ENCODE data around the gene CD244.

The CD244 gene

GRCh38 chr1:160850993-160851392 lies 11.7 kb downstream of the CD244 start:
- H3K79me1 ChIP-seq (replicated peaks; ENCODE audit: low read length, poor library complexity, severe bottlenecking): no peaks in the 10 kb centered on the region
- no peak for DNase-seq
- H3K27ac ChIP-seq (ENCODE audit: low read length, poor library complexity, severe bottlenecking): no peak overlapping the region
- H3K4me2 ChIP-seq (ENCODE audit: low read length, poor library complexity, severe bottlenecking): no peak overlapping the region
- H4K91ac ChIP-seq (ENCODE audit: low read length): no peak overlapping the region
- no peak overlapping the region for H2BK12ac ChIP-seq (ENCODE audit: low read length in 2 of 2)
- 62% methylated on average over 4 of the region's 8 CpGs for WGBS
- H3K9me3 ChIP-seq (ENCODE audit: control insufficient read depth, low read length): peaks cover 5% of the 10 kb centered on the region
- no peak overlapping the region for H3K9ac ChIP-seq (ENCODE audit: low read length)
- no peaks in the 10 kb centered on the region for H3K4me1 ChIP-seq (ENCODE audit: control insufficient read depth, insufficient read depth, low read depth, low read length)
- H3K4ac ChIP-seq (ENCODE audit: low read depth in 1 of 2, low read length in 2 of 2): no peak overlapping the region
- H3K27me3 ChIP-seq (ENCODE audit: control insufficient read depth in 1 of 2, insufficient read depth in 1 of 2, low read length in 2 of 2): no peaks in the 10 kb centered on the region
- no peak overlapping the region for H2AFZ ChIP-seq (ENCODE audit: low read depth, low read length)
- no peak overlapping the region for H2BK15ac ChIP-seq (ENCODE audit: low read depth, poor library complexity, severe bottlenecking)
- H2AK5ac ChIP-seq (ENCODE audit: low read length, severe bottlenecking): no peak overlapping the region
- H2BK120ac ChIP-seq (ENCODE audit: low read depth, low read length): no peak overlapping the region
- no peak overlapping the region for H3K18ac ChIP-seq (ENCODE audit: low read depth in 1 of 2, low read length in 2 of 2)
- no peaks in the 10 kb centered on the region for H3K36me3 ChIP-seq (ENCODE audit: control insufficient read depth in 1 of 2, insufficient read depth in 2 of 2, low read depth in 1 of 2, low read length in 2 of 2)
- no peak overlapping the region for H3K4me3 ChIP-seq (ENCODE audit: insufficient read depth in 1 of 2, low read depth in 1 of 2, low read length in 2 of 2)
- no peak overlapping the region for H2BK5ac ChIP-seq (ENCODE audit: low read depth, low read length, poor library complexity, severe bottlenecking)
- no peak overlapping the region for H4K8ac ChIP-seq (ENCODE audit: low read length)
- no peak overlapping the region for H3K14ac ChIP-seq (ENCODE audit: low read length in 2 of 2)
- no peak overlapping the region for H3K23ac ChIP-seq (ENCODE audit: low read length in 2 of 2)

GRCh38 chr1:160850541-160850940 lies 12.1 kb downstream of the CD244 start:
- Histone ChIP-seq H4K8ac (ENCODE audit: low read length) (no peak overlapping the region), H3K4ac (ENCODE audit: low read depth in 1 of 2, low read length in 2 of 2) (no peak overlapping the region), H2AK5ac (ENCODE audit: low read length, severe bottlenecking) (no peak overlapping the region), H3K79me1 (replicated peaks; ENCODE audit: low read length, poor library complexity, severe bottlenecking) (no peaks in the 10 kb centered on the region), H3K4me2 (ENCODE audit: low read length, poor library complexity, severe bottlenecking) (no peak overlapping the region), H3K36me3 (ENCODE audit: control insufficient read depth in 1 of 2, insufficient read depth in 2 of 2, low read depth in 1 of 2, low read length in 2 of 2) (no peaks in the 10 kb centered on the region), H3K27ac (ENCODE audit: low read length, poor library complexity, severe bottlenecking) (no peak overlapping the region), H2BK12ac (ENCODE audit: low read length in 2 of 2) (no peak overlapping the region), H2BK120ac (ENCODE audit: low read depth, low read length) (no peak overlapping the region), H3K14ac (ENCODE audit: low read length in 2 of 2) (no peak overlapping the region), H2BK5ac (ENCODE audit: low read depth, low read length, poor library complexity, severe bottlenecking) (no peak overlapping the region), H3K9me3 (ENCODE audit: control insufficient read depth, low read length) (peaks cover 5% of the 10 kb centered on the region), H3K4me3 (ENCODE audit: insufficient read depth in 1 of 2, low read depth in 1 of 2, low read length in 2 of 2) (no peak overlapping the region), H3K23ac (ENCODE audit: low read length in 2 of 2) (no peak overlapping the region), H4K91ac (ENCODE audit: low read length) (no peak overlapping the region), H2AFZ (ENCODE audit: low read depth, low read length) (no peak overlapping the region), H3K27me3 (ENCODE audit: control insufficient read depth in 1 of 2, insufficient read depth in 1 of 2, low read length in 2 of 2) (no peaks in the 10 kb centered on the region), H2BK15ac (ENCODE audit: low read depth, poor library complexity, severe bottlenecking) (no peak overlapping the region), H3K4me1 (ENCODE audit: control insufficient read depth, insufficient read depth, low read depth, low read length) (no peaks in the 10 kb centered on the region), H3K18ac (ENCODE audit: low read depth in 1 of 2, low read length in 2 of 2) (no peak overlapping the region), H3K9ac (ENCODE audit: low read length) (no peak overlapping the region)
- DNase-seq: no peak
- 55% methylated on average over 3 of the region's 5 CpGs for WGBS

GRCh38 chr1:160846281-160846680 lies 16.4 kb downstream of the CD244 start:
- WGBS: 90% methylated on average over 11 of the region's 12 CpGs
- Histone ChIP-seq H3K4me1 (ENCODE audit: control insufficient read depth, insufficient read depth, low read depth, low read length) (no peaks in the 10 kb centered on the region), H4K91ac (ENCODE audit: low read length) (no peak overlapping the region), H3K79me1 (replicated peaks; ENCODE audit: low read length, poor library complexity, severe bottlenecking) (no peaks in the 10 kb centered on the region), H2BK5ac (ENCODE audit: low read depth, low read length, poor library complexity, severe bottlenecking) (no peak overlapping the region), H4K8ac (ENCODE audit: low read length) (no peak overlapping the region), H2BK15ac (ENCODE audit: low read depth, poor library complexity, severe bottlenecking) (no peak overlapping the region), H3K9me3 (ENCODE audit: control insufficient read depth, low read length) (peaks cover 5% of the 10 kb centered on the region), H3K4me3 (ENCODE audit: insufficient read depth in 1 of 2, low read depth in 1 of 2, low read length in 2 of 2) (no peak overlapping the region), H3K4ac (ENCODE audit: low read depth in 1 of 2, low read length in 2 of 2) (no peak overlapping the region), H3K9ac (ENCODE audit: low read length) (no peak overlapping the region), H3K27me3 (ENCODE audit: control insufficient read depth in 1 of 2, insufficient read depth in 1 of 2, low read length in 2 of 2) (peaks cover 0 to 5% of the 10 kb centered on the region in 2 experiments), H3K14ac (ENCODE audit: low read length in 2 of 2) (no peak overlapping the region), H3K4me2 (ENCODE audit: low read length, poor library complexity, severe bottlenecking) (no peak overlapping the region), H2BK120ac (ENCODE audit: low read depth, low read length) (no peak overlapping the region), H3K36me3 (ENCODE audit: control insufficient read depth in 1 of 2, insufficient read depth in 2 of 2, low read depth in 1 of 2, low read length in 2 of 2) (no peaks in the 10 kb centered on the region), H3K18ac (ENCODE audit: low read depth in 1 of 2, low read length in 2 of 2) (no peak overlapping the region), H2BK12ac (ENCODE audit: low read length in 2 of 2) (no peak overlapping the region), H3K23ac (ENCODE audit: low read length in 2 of 2) (no peak overlapping the region), H3K27ac (ENCODE audit: low read length, poor library complexity, severe bottlenecking) (no peak overlapping the region), H2AK5ac (ENCODE audit: low read length, severe bottlenecking) (no peak overlapping the region), H2AFZ (ENCODE audit: low read depth, low read length) (no peak overlapping the region)
- DNase-seq: no peak

- no peak overlapping the region for H3K27ac ChIP-seq (ENCODE audit: low read length, poor library complexity, severe bottlenecking)
- 84% methylated on average over 12 of the region's 12 CpGs for WGBS
- H2AK5ac ChIP-seq (ENCODE audit: low read length, severe bottlenecking): no peak overlapping the region
- no peaks in the 10 kb centered on the region for H3K79me1 ChIP-seq (replicated peaks; ENCODE audit: low read length, poor library complexity, severe bottlenecking)
- no peak overlapping the region for H3K23ac ChIP-seq (ENCODE audit: low read length in 2 of 2)
- no peak overlapping the region for H3K14ac ChIP-seq (ENCODE audit: low read length in 2 of 2)
- no peak overlapping the region for H2AFZ ChIP-seq (ENCODE audit: low read depth, low read length)
- no peaks in the 10 kb centered on the region for H3K9me3 ChIP-seq (ENCODE audit: control insufficient read depth, low read length)
- no peak overlapping the region for H4K8ac ChIP-seq (ENCODE audit: low read length)
- no peak for DNase-seq
- no peak overlapping the region for H3K4me2 ChIP-seq (ENCODE audit: low read length, poor library complexity, severe bottlenecking)
- no peak overlapping the region for H2BK120ac ChIP-seq (ENCODE audit: low read depth, low read length)
- H2BK12ac ChIP-seq (ENCODE audit: low read length in 2 of 2): no peak overlapping the region
- no peak overlapping the region for H4K91ac ChIP-seq (ENCODE audit: low read length)
- H3K9ac ChIP-seq (ENCODE audit: low read length): no peak overlapping the region
- no peaks in the 10 kb centered on the region for H3K36me3 ChIP-seq (ENCODE audit: control insufficient read depth in 1 of 2, insufficient read depth in 2 of 2, low read depth in 1 of 2, low read length in 2 of 2)
- H3K18ac ChIP-seq (ENCODE audit: low read depth in 1 of 2, low read length in 2 of 2): no peak overlapping the region
- H2BK15ac ChIP-seq (ENCODE audit: low read depth, poor library complexity, severe bottlenecking): no peak overlapping the region
- H2BK5ac ChIP-seq (ENCODE audit: low read depth, low read length, poor library complexity, severe bottlenecking): no peak overlapping the region
- H3K27me3 ChIP-seq (ENCODE audit: control insufficient read depth in 1 of 2, insufficient read depth in 1 of 2, low read length in 2 of 2): peaks cover 0 to 7% of the 10 kb centered on the region in 2 experiments
- H3K4me1 ChIP-seq (ENCODE audit: control insufficient read depth, insufficient read depth, low read depth, low read length): no peaks in the 10 kb centered on the region
- no peak overlapping the region for H3K4ac ChIP-seq (ENCODE audit: low read depth in 1 of 2, low read length in 2 of 2)
- no peak overlapping the region for H3K4me3 ChIP-seq (ENCODE audit: insufficient read depth in 1 of 2, low read depth in 1 of 2, low read length in 2 of 2)
These were observed 18.0 kb downstream of the CD244 start for GRCh38 chr1:160844447-160845232.

Data from mesenchymal stem cell (in vitro differentiated cells and primary cell).